ENCODE measurements around the gene HHATL. TPM values are rescaled to one million over a fixed set of nuclear protein-coding genes. Genes with fewer than 3 reads are reported as not detected.

Gene HHATL
- total RNA-seq, 1 experiment from 2014 or later, result not detected

GRCh38 chr3:42667523-42668412 lies 34.8 kb downstream of the HHATL start:
- Histone ChIP-seq H3K36me3 (ENCODE audit: control insufficient read depth, insufficient read depth, low read length) (no peaks in the 10 kb centered on the region), H3K4me1 (no peaks in the 10 kb centered on the region), H3K9me3 (no peaks in the 10 kb centered on the region), H3K27me3 (replicated peaks; ENCODE audit: control insufficient read depth, insufficient read depth, low read length) (no peaks in the 10 kb centered on the region), H3K4me3 (ENCODE audit: low read depth, low read length) (no peak overlapping the region)
- ChIA-PET POLR2A (no interaction called here), CTCF (no interaction called here)
- no TSS peak for BruUV-seq (replicated peaks)
- no peak overlapping the region for H3K4me3 Mint-ChIP-seq (ENCODE audit: unreplicated experiment)
- intact Hi-C loops (cut with micrococcal nuclease; ENCODE audit: unreplicated experiment), result no loop called here
- no peak overlapping the region for H3K27ac Mint-ChIP-seq (ENCODE audit: unreplicated experiment)
- DNase-seq, result peak in 1 of 2 experiments; percentile 25
- H3K9me3 Mint-ChIP-seq (ENCODE audit: unreplicated experiment), result no peaks in the 10 kb centered on the region
- peaks cover 4% of the 10 kb centered on the region for H3K27me3 Mint-ChIP-seq (ENCODE audit: insufficient read depth, unreplicated experiment)
- TF ChIP-seq, protein P1, sequence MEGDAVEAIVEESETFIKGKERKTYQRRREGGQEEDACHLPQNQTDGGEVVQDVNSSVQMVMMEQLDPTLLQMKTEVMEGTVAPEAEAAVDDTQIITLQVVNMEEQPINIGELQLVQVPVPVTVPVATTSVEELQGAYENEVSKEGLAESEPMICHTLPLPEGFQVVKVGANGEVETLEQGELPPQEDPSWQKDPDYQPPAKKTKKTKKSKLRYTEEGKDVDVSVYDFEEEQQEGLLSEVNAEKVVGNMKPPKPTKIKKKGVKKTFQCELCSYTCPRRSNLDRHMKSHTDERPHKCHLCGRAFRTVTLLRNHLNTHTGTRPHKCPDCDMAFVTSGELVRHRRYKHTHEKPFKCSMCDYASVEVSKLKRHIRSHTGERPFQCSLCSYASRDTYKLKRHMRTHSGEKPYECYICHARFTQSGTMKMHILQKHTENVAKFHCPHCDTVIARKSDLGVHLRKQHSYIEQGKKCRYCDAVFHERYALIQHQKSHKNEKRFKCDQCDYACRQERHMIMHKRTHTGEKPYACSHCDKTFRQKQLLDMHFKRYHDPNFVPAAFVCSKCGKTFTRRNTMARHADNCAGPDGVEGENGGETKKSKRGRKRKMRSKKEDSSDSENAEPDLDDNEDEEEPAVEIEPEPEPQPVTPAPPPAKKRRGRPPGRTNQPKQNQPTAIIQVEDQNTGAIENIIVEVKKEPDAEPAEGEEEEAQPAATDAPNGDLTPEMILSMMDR (IDR thresholded peaks at IDR 0.05; ENCODE audit: insufficient read depth in 1 of 2, low read depth in 1 of 2, low read length in 1 of 2, severe bottlenecking in 1 of 2, unreplicated experiment in 1 of 2), result no peak
- peaks cover 5% of the 10 kb centered on the region for H3K36me3 Mint-ChIP-seq (ENCODE audit: insufficient read depth, unreplicated experiment)
- no peaks in the 10 kb centered on the region for H3K4me1 Mint-ChIP-seq (ENCODE audit: low read depth, unreplicated experiment)

DNA sequence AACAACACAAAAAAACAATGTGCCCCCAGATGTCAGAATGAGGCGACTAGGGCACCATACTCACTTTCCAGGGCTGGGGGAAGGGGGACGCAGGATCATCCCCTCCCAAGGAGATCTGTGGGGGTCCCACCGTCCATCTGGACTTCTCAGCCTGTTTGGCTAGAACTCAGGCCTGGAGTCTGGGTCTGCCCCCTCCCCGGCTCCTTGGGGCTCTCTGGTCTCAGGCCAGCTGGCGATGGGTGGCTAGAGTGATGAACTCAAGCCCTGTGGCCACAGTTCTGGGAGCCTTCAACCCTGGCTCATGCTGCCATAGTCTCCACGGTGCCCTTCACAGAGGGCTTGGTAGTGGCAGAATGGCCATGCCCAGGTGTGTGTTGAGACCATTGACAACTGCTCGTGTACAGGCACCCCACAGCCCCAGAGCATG lies 35.5 kb downstream of the HHATL start:
- TF ChIP-seq, protein P1 (IDR thresholded peaks at IDR 0.05; ENCODE audit: insufficient read depth in 1 of 2, low read depth in 1 of 2, low read length in 1 of 2, severe bottlenecking in 1 of 2, unreplicated experiment in 1 of 2), result no peak
- intact Hi-C loops (cut with micrococcal nuclease; ENCODE audit: unreplicated experiment), result no loop called here
- Mint-ChIP-seq H3K27ac (ENCODE audit: unreplicated experiment) (no peak overlapping the region), H3K9me3 (ENCODE audit: unreplicated experiment) (no peaks in the 10 kb centered on the region), H3K4me3 (ENCODE audit: unreplicated experiment) (no peak overlapping the region), H3K27me3 (ENCODE audit: insufficient read depth, unreplicated experiment) (no peaks in the 10 kb centered on the region), H3K4me1 (ENCODE audit: low read depth, unreplicated experiment) (no peaks in the 10 kb centered on the region), H3K36me3 (ENCODE audit: insufficient read depth, unreplicated experiment) (peaks cover 5% of the 10 kb centered on the region)
- Histone ChIP-seq H3K4me1 (no peaks in the 10 kb centered on the region), H3K9me3 (no peaks in the 10 kb centered on the region), H3K27me3 (replicated peaks; ENCODE audit: control insufficient read depth, insufficient read depth, low read length) (no peaks in the 10 kb centered on the region), H3K36me3 (ENCODE audit: control insufficient read depth, insufficient read depth, low read length) (no peaks in the 10 kb centered on the region), H3K4me3 (ENCODE audit: low read depth, low read length) (no peak overlapping the region)
- BruUV-seq (replicated peaks), result no TSS peak
- CTCF ChIA-PET, result no interaction called here
- peak in 1 of 2 experiments; percentile 11 for DNase-seq
- POLR2A ChIA-PET, result no interaction called here

DNA sequence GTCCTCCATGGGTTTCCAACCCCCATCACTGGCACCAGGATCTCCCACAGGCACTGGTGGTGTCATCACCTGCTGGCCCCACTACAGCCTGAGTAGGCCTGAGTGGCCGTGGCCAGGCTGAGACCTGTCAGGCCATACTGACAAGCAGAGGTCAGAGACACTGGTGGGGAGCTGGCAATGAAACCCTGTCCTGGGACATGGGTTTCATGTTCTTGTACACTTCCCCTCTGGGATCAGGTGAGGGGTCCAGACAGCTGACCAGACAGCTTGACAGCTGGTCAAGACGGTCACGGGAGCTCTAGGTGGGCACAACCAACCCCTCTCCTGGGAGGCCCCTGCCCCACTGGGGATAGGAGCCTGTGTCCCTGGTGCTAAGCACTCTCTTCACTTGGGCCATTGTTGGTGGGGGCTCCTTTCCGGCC lies 36.0 kb downstream of the HHATL start:
- no peaks in the 10 kb centered on the region for H3K4me1 Mint-ChIP-seq (ENCODE audit: low read depth, unreplicated experiment)
- H3K27ac Mint-ChIP-seq (ENCODE audit: unreplicated experiment), result no peak overlapping the region

More for the DNA sequence above, 36.0 kb downstream of the HHATL start:
- Mint-ChIP-seq H3K36me3 (ENCODE audit: insufficient read depth, unreplicated experiment) (peaks cover 5% of the 10 kb centered on the region), H3K4me3 (ENCODE audit: unreplicated experiment) (no peak overlapping the region), H3K27me3 (ENCODE audit: insufficient read depth, unreplicated experiment) (no peaks in the 10 kb centered on the region), H3K9me3 (ENCODE audit: unreplicated experiment) (no peaks in the 10 kb centered on the region)
- Histone ChIP-seq H3K27me3 (replicated peaks; ENCODE audit: control insufficient read depth, insufficient read depth, low read length) (no peaks in the 10 kb centered on the region), H3K4me1 (no peaks in the 10 kb centered on the region), H3K36me3 (ENCODE audit: control insufficient read depth, insufficient read depth, low read length) (no peaks in the 10 kb centered on the region), H3K4me3 (ENCODE audit: low read depth, low read length) (no peak overlapping the region), H3K9me3 (no peaks in the 10 kb centered on the region)
- ChIA-PET CTCF (no interaction called here), POLR2A (no interaction called here)
- BruUV-seq (replicated peaks), result no TSS peak
- TF ChIP-seq, protein P1 (IDR thresholded peaks at IDR 0.05; ENCODE audit: insufficient read depth in 1 of 2, low read depth in 1 of 2, low read length in 1 of 2, severe bottlenecking in 1 of 2, unreplicated experiment in 1 of 2), result no peak
- intact Hi-C loops (cut with micrococcal nuclease; ENCODE audit: unreplicated experiment), result no loop called here
- peak in 1 of 2 experiments; percentile 27 for DNase-seq

All from Caco-2 (cell line).